Measurements from ENCODE around the gene ZNF445. TPM values are rescaled to one million over a fixed set of nuclear protein-coding genes. Genes with fewer than 3 reads are reported as not detected.

The ZNF445 gene
- total RNA-seq, 3 donors from 2014 or later, result 10.0 to 26.4 (median 16.8) TPM

DNA sequence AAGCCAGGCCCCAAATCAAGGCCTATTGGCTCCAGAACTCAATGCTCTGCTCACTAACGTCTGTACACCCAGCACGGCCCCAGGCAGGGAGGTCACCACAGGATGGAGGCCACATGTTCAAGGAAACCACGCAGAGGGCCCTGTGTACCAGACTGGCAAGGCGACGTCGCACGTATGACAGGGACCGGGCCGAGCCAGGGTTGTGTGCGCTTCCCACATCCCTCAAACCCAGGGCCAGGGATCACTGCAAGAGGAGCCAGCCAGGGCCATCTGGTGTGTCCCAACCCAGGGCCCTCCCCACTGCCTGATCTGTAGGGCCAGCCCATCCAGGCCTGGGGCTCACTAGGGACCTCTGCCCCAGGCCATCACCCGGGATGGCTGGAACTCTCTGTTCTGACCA is 62.0 kb downstream of the ZNF445 start:
- TF ChIP-seq, protein P1, sequence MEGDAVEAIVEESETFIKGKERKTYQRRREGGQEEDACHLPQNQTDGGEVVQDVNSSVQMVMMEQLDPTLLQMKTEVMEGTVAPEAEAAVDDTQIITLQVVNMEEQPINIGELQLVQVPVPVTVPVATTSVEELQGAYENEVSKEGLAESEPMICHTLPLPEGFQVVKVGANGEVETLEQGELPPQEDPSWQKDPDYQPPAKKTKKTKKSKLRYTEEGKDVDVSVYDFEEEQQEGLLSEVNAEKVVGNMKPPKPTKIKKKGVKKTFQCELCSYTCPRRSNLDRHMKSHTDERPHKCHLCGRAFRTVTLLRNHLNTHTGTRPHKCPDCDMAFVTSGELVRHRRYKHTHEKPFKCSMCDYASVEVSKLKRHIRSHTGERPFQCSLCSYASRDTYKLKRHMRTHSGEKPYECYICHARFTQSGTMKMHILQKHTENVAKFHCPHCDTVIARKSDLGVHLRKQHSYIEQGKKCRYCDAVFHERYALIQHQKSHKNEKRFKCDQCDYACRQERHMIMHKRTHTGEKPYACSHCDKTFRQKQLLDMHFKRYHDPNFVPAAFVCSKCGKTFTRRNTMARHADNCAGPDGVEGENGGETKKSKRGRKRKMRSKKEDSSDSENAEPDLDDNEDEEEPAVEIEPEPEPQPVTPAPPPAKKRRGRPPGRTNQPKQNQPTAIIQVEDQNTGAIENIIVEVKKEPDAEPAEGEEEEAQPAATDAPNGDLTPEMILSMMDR (IDR thresholded peaks at IDR 0.05), result no peak
- no peak for ATAC-seq
- no peak overlapping the region for H3K4me3 ChIP-seq
- no peaks in the 10 kb centered on the region for H3K36me3 ChIP-seq (ENCODE audit: low read depth)
- H3K4me1 ChIP-seq (ENCODE audit: low read depth), result no peaks in the 10 kb centered on the region
- no peak for DNase-seq
- intact Hi-C loops (cut with DNase I, micrococcal nuclease), result no loop called here
- H3K9me3 ChIP-seq, result no peaks in the 10 kb centered on the region

DNA sequence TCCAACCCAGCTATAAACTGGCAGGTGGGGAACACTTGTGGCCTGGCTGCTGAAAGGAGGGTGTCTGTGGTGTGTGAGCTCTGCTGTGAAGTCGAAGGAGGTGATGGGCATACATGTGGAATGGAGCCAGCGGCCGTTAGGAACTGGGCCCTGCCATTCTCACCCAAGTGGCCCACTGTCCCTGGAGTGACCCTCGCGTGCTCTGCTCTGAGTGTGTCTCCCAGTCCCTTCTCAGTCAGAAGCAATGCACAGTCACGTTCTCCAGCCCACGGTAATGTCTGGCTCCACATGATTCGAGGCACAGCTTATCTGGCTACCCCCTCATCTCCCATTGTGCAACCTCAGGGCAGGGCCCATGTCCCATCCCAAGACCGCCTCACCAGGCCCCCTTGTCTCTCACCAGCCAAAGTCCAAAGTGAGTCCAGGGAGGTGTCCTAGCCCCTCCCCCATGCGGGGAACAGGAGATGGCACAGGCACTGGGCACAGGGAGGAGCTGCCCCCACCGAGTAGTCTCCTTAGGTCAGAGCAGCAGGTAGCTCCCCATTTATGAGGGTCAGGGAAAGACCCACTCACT is 62.9 kb downstream of the ZNF445 start:
- DNase-seq, result no peak
- no peaks in the 10 kb centered on the region for H3K9me3 ChIP-seq

DNA sequence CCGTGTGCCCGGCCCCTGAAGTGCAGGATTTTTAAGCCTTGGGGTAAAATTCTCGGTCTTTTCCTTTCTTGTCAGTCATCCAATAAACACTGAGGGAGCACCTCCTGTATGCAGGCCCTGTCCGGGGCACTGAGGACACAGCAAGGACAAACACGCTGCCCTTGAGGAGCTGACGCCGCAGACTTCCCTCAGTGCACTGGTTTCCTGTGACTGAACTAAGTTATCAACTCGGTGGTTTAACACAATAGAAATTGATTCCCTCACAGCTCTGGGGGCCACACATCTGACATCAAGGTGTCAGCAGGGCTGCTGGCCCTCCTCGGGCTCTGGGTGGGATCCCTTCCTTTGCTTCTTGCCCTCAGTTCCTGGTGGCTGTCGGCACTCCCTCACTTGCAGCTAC is 65.1 kb downstream of the ZNF445 start:
- TF ChIP-seq, protein P1 (IDR thresholded peaks at IDR 0.05), result no peak
- DNase-seq (no peak), ATAC-seq (no peak)
- intact Hi-C loops (cut with DNase I, micrococcal nuclease), result no loop called here
- Histone ChIP-seq H3K9me3 (no peaks in the 10 kb centered on the region), H3K36me3 (ENCODE audit: low read depth) (no peaks in the 10 kb centered on the region), H3K4me3 (no peak overlapping the region), H3K4me1 (ENCODE audit: low read depth) (no peaks in the 10 kb centered on the region)

More for the DNA sequence above, 62.9 kb downstream of the ZNF445 start:
- no peaks in the 10 kb centered on the region for H3K4me1 ChIP-seq (ENCODE audit: low read depth)
- intact Hi-C loops (cut with DNase I, micrococcal nuclease), result no loop called here
- no peak for ATAC-seq
- H3K4me3 ChIP-seq, result no peak overlapping the region
- no peaks in the 10 kb centered on the region for H3K36me3 ChIP-seq (ENCODE audit: low read depth)
- TF ChIP-seq, protein P1 (IDR thresholded peaks at IDR 0.05), result no peak

DNA sequence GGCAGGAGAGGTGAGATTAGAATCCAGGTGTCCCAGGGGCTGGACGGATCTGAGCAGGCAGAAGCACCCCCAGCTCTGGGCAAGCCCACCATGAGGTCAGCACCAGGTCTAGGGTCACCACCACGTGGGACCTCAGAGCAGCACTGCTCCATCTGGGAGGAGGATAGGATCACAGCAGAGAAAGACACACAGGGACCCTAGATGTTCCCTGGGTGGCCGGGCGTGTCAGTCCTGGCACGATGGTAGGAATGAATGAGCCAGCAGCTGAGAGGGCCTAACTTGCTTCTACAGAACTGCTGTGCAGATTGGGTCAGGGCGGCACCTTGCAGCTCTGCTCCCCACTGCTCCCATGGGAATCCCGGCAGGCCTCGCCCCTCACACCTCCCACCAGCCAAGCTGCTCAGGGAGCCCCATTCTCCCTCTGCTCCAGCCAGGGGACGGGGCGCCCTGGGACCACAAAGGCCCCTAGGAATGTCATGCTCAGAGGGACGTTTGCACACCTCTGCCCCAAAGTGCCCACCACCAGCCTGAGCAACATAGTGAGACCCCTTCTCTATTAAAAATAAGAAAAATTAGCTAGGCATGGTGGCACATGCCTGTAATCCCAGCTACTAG is 66.3 kb downstream of the ZNF445 start:
- intact Hi-C loops (cut with DNase I, micrococcal nuclease), result no loop called here
- no peak for ATAC-seq
- TF ChIP-seq, protein P1 (IDR thresholded peaks at IDR 0.05), result no peak

DNA sequence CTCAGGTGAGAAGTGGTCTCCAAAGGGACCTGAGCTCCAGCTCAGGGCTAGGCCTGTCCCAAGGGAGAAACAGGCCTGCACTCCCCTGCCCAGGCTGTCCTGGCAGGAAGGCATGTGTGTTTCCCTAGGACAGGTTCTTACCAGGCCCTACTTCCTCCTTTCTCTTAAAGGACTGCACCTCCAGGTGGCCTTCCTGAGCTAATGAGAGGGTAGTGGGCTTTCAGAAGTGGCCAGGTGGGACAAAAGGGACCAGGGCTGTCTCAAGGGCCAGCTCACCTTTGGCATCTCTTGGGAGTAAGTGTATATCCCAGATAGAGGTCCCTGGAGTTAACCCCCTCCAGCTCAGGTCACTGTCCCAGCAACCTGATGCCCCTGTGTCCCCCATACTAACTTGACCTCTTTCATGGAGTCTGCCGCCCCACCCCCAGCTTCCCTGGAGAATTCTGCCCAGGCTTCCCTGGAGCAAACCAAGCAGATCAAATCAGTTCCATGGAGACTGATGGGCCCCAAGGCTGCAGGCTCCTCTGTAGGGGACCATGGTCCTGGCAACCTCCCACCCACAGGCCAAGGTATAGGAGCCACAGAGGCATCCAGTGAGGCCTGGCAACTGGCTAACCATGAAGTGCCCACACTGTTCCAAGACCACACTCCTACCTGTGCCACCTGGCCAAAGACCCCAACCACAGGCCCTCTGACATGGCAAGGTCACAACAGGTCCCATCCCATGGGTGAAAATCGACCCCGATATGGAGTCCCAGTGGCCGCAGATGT is 67.6 kb downstream of the ZNF445 start:
- TF ChIP-seq, protein P1 (IDR thresholded peaks at IDR 0.05), result no peak
- Histone ChIP-seq H3K4me3 (no peak overlapping the region), H3K4me1 (ENCODE audit: low read depth) (no peaks in the 10 kb centered on the region), H3K9me3 (no peaks in the 10 kb centered on the region), H3K36me3 (ENCODE audit: low read depth) (no peaks in the 10 kb centered on the region)
- intact Hi-C loops (cut with DNase I, micrococcal nuclease), result no loop called here
- ATAC-seq (no peak), DNase-seq (no peak)

More for the DNA sequence above, 66.3 kb downstream of the ZNF445 start:
- H3K4me1 ChIP-seq (ENCODE audit: low read depth), result no peaks in the 10 kb centered on the region
- no peak for DNase-seq
- H3K36me3 ChIP-seq (ENCODE audit: low read depth), result no peaks in the 10 kb centered on the region
- no peak overlapping the region for H3K4me3 ChIP-seq
- H3K9me3 ChIP-seq, result no peaks in the 10 kb centered on the region
